Activated CD8-positive, alpha-beta memory T cell treated with anti-CD3 and anti-CD28 coated beads, Interleukin-2, amount 50 U/mL, for 1 hour (primary cell): ENCODE measurements around the gene HIPK4.

ENCODE experiments used
- DNase-seq: peaks from one replicate; pipeline ENCODE4 v3.0.0-alpha.2; 2020; ENCODE audit errors: extremely low read depth

HIPK4 gene

GRCh38 chr19:40367577-40368434 lies 22.2 kb downstream of the HIPK4 start:
- no peak for DNase-seq

GRCh38 chr19:40366697-40367561 lies 23.1 kb downstream of the HIPK4 start:
- no peak for DNase-seq

- no peak for DNase-seq
These were observed 24.2 kb downstream of the HIPK4 start for GRCh38 chr19:40365613-40366401.

DNA sequence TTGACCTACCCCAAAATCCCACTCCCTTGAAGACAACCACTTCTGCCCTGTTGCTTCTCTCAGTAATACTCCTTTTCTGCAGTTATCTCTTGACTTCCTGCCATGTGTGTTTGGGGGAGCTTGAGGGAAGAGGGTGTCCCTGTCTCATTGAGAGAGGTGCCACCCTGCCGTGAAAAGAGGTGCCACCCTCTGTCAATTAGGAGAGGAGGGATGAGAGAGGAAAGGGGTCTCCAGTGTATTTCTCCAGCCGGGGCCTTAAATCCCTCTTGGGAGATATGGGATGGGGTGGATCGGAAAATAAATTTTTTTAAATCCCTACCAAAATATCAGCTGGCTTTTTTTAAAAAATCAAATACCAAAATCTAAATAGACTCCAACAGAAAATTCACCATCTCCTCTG lies 25.0 kb downstream of the HIPK4 start:
- no peak for DNase-seq

- DNase-seq: no peak
These were observed 26.9 kb downstream of the HIPK4 start for GRCh38 chr19:40363069-40363468.

DNA sequence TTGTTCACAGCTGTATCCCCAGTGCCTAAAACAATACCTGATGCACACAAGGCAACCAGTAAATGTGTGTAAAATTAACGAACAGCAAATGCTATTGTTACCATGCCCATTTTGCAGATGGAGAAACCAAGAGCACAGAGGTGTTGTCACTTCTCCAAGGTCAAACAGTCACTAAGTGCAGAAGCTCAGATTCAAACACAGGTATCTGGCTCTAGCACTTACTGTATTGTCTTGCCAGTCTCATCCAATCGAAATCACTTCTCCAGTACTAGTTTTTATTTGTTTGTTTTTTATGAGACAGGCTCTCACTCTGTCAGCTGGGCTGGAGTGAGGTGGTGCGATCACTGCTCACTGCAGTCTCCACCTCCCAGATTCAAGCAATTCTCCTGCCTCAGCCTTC lies 27.8 kb downstream of the HIPK4 start:
- no peak for DNase-seq

DNA sequence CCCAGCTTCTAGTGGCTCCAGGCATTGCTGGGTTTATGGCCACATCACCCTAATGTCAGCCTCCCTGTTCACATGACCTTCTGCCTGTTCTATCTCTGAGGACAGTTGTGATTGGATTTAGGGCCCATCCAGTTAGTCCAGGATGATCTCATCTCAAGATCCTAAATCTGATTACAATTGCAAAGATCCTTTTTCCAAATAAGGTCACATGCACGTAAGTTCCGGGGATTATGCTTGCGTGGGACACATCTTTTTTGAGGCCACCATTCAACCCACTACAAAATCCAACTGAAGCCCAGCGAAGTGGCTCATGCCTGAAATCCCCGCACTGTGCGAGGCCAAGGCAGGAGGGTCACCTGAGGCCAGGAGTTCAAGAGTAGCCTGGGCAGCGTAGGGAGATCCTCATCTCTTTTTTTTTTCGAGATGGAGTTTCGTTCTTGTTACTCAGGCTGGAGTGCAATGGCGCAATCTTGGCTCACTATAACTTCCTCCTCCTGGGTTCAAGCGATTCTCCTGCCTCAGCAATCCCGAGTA lies 29.2 kb downstream of the HIPK4 start:
- DNase-seq: no peak

DNA sequence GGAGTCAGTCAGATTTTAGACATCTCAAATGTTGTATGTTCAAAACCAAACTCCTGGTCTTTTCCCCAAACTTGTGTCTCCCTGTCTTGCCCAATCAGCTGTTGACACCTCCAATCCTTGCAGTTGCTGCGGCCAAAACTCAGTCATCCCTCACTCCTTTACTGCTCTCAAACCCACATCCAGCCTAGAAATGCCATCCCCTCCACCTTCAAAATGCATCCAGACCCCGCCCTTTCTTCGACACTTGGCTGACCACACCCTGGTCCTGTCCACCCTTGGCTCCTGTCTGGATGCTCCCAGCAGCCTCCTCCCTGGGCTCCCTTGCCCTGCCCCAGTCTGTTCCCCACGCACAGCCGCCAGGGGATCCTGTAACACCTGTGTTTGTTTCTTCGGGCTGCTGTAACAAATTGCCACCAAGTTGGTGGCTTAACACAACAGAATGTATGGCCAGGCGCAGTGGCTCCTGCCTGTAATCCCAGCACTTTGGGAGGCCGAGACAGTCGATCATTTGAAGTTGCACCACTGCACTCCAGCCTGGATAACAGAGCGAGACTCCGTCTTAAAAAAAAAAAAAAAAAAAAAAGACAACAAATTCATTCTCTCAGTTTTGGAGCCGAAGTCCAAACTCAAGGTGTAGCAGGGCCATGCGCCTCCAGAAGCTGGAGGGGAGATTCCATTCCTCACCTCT lies 29.8 kb downstream of the HIPK4 start:
- no peak for DNase-seq

DNA sequence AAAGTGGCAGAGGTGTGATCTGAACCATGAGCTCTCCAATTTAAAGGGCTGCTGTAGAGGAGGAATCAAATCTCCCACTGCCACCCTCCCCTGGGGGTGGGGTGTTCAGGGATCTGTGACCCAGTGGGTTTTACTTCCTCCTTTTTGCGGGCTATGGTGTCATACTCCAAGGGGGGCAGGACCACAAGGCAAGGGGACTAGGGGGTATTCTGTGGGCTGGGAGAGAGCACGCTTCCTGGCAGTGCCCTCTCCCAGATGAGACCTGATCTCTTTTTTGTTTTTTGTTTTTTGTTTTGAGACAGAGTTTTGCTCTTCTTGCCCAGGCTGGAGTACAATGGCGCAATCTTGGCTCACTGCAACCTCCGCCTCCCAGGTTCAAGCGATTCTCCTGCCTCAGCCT lies 31.2 kb downstream of the HIPK4 start:
- no peak for DNase-seq

DNA sequence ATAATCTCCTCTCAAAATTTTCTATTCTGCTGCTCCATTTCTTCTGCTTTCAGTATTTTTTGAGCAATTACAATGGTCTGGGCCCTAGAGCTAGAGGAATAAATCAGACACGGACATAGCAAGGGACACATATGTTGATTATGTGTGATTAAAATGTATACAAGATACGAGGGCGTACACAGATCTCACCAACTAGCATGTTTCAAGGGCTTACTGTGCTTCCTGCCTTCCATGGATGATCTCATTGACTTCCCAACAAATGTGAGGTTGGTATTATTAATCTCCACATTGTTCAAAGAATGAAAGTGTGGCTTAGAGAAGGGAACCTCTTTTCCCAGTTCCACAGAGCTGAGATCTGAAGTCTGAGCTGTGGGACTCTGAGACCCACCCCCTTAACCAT lies 32.3 kb downstream of the HIPK4 start:
- no peak for DNase-seq

GRCh38 chr19:40356681-40357595 lies 33.0 kb downstream of the HIPK4 start:
- no peak for DNase-seq

- no peak for DNase-seq
These were observed 33.9 kb downstream of the HIPK4 start for GRCh38 chr19:40355975-40356680.

DNA sequence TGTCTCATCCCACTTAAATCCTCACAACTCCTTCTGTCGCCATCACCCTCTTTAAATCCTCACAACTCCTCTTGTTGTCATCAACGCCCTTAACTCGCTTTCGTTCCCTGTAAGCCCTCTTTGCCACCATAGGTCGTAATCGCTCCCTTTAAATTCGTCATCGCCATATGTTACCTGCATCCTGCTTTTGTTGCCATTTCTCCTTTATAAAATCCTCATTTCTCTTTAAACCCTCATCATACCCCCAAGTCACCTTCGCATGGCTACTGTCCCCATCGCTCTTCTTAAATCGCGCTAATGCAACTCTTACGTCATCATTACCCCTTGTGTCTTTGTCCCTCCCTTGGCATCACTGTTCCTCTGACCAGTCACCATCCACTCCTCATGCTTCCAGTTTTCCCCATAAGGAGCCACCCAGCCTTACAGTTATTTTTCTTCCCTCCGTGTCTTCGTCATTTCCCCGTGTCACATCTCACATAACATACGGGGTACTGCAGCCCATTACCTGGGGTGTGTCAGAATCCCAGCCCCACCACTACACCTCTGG lies 40.9 kb downstream of the HIPK4 start:
- DNase-seq: no peak

GRCh38 chr19:40348125-40348913 lies 41.7 kb downstream of the HIPK4 start, which contains the start of the genes C19orf47 and PLD3:
Gene C19orf47 (minus strand): TSS chr19:40348397. CDS start chr19:40341857, 6,540 bp downstream.
Gene PLD3 (plus strand): TSS chr19:40348695. CDS start chr19:40366484, 17,789 bp downstream.
- peak; percentile 95 for DNase-seq

- no peak for DNase-seq
These were observed 45.6 kb downstream of the HIPK4 start for GRCh38 chr19:40344422-40344821.

DNA sequence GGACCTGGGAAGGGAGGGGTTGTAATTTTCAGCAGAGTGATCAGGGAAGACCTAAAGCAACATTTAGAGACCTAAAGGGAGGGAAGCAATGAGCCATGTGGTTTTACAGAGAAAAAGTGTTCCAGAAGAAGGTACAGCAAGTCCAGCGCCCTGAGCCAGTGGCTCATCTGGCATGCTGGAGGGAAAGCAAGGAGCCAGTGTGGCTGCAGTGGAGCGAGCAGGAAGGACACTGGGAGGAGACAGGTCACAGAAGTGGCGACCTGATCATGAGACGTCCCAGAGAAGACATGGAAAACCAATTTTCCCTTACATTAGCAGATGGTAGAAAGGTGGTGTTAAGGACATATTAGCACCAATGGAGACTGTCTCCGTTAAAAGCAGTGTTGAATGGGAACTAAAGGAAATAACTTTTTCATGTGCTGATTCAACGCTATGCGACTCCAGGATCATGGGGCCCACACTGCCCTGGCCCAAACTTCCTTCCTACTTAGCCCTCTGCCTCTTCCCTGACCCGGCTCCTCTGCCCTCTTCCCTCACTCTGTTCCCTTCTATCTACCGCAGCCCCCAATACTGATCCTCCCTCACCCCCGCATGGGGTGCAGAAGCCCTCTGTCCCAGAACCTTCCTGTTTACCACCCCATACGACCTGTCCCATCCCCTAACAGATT lies 47.2 kb downstream of the HIPK4 start:
- DNase-seq: no peak
